HL-60 (cell line): ENCODE data around the gene MPHOSPH8.

Experiments used
- CTCF ChIP-seq: IDR thresholded peaks from one replicate; pipeline ENCODE4 v1.5.1; 2011; ENCODE audit warnings: low read length, control low read depth, inconsistent platforms; ENCODE audit not compliant: insufficient read depth
- POLR2AphosphoS5 ChIP-seq: IDR thresholded peaks from 2 replicates; pipeline ENCODE4 v1.6.1; 2012; ENCODE audit warnings: low read depth

- no peak for TF ChIP-seq POLR2AphosphoS5
- TF ChIP-seq CTCF: no peak
These were observed 43.0 kb upstream of the MPHOSPH8 start for GRCh38 chr13:19590423-19590822.
